K562 (cell line): ENCODE data around the gene CPM.

Experiments
- POLR2A ChIP-seq: fragments of 450-650 bp; conservative IDR thresholded peaks from 2 replicates; pipeline ENCODE4 v1.6.1; 2016
- TAF1 ChIP-seq: IDR thresholded peaks from 2 replicates; pipeline ENCODE4 v1.6.1; 2011; ENCODE audit warnings: mild to moderate bottlenecking, low read length, moderate library complexity; ENCODE audit not compliant: insufficient read depth, control insufficient read depth, severe bottlenecking; ENCODE audit errors: extremely low read depth

DNA sequence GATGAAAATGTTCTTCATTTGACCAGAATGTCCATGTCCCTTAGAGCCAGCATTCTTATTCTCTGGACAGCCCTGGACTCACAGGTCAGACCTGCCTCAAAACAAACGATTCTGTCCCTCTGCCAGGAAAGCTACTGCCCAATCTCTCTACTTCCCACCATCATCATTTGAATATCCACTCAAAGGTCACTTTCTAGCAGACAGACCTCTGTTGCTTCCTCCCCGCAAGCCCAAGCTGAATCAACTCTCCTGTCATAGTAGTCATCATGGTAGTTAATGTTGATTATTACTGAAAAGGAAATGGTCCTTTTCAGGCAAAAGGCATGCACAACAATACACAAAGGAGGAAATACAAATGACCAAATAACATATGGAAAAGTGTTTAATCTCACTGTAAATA lies 39.6 kb upstream of the CPM start:
- TF ChIP-seq TAF1 (no peak), POLR2A (no peak)
